Neutrophil (primary cell): ENCODE measurements around the gene CACNA1C.

Experiments used
- H3K27ac ChIP-seq: fragments of 200-600 bp; sonication (generic); 2 replicates; pipeline ENCODE4 v1.5.1; 2016; ENCODE audit warnings: mild to moderate bottlenecking, moderate library complexity
- H3K27me3 ChIP-seq: fragments of 200-600 bp; sonication (generic); 2 replicates; pipeline ENCODE4 v1.6.0; 2016; ENCODE audit warnings: mild to moderate bottlenecking
- H3K36me3 ChIP-seq: fragments of 200-600 bp; sonication (generic); 2 replicates; pipeline ENCODE4 v1.5.1; 2017
- H3K4me1 ChIP-seq, 2 experiments: fragments of 200-600 bp in 1 of 2; sonication (generic) in 1 of 2; 1 replicate in 1 of 2; 2 replicates in 1 of 2; pipeline versions ENCODE4 v1.5.1 to v1.6.1; 2013 to 2016; ENCODE audit warnings: low read depth in 1 of 2, low read length in 1 of 2, mild to moderate bottlenecking in 1 of 2, moderate library complexity in 1 of 2; ENCODE audit not compliant: control insufficient read depth in 1 of 2, insufficient read depth in 1 of 2
- H3K4me3 ChIP-seq, 2 experiments: fragments of 200-600 bp in 1 of 2; sonication (generic) in 1 of 2; 1 replicate in 1 of 2; 2 replicates in 1 of 2; pipeline ENCODE4 v1.5.1; 2013 to 2016; ENCODE audit warnings: low read depth in 1 of 2, low read length in 1 of 2, mild to moderate bottlenecking in 1 of 2, moderate library complexity in 1 of 2
- H3K9me3 ChIP-seq: fragments of 200-600 bp; sonication (generic); 2 replicates; pipeline ENCODE4 v1.5.1; 2016
- CTCF ChIP-seq: fragments of 200-600 bp; sonication (generic); IDR thresholded peaks from 2 replicates; pipeline ENCODE4 v1.5.1; 2016; ENCODE audit warnings: antibody characterized with exemption

CACNA1C gene

GRCh38 chr12:2380946-2381345, 328.2 kb downstream of the CACNA1C start:
- Histone ChIP-seq H3K27me3 (no peaks in the 10 kb centered on the region), H3K36me3 (no peaks in the 10 kb centered on the region), H3K4me1 (no peaks in the 10 kb centered on the region), H3K9me3 (no peaks in the 10 kb centered on the region), H3K4me3 (no peak overlapping the region), H3K27ac (no peak overlapping the region)
- no peak for TF ChIP-seq CTCF

- Histone ChIP-seq H3K27me3 (no peaks in the 10 kb centered on the region), H3K4me1 (no peaks in the 10 kb centered on the region), H3K4me3 (no peak overlapping the region), H3K36me3 (no peaks in the 10 kb centered on the region), H3K9me3 (no peaks in the 10 kb centered on the region), H3K27ac (no peak overlapping the region)
- no peak for TF ChIP-seq CTCF
Measured at GRCh38 chr12:2382370-2383155, 329.8 kb downstream of the CACNA1C start.

- Histone ChIP-seq H3K4me3 (no peak overlapping the region), H3K27me3 (no peaks in the 10 kb centered on the region), H3K9me3 (no peaks in the 10 kb centered on the region), H3K27ac (no peak overlapping the region), H3K36me3 (no peaks in the 10 kb centered on the region), H3K4me1 (no peaks in the 10 kb centered on the region)
- TF ChIP-seq CTCF, result no peak
Measured at GRCh38 chr12:2383325-2384028, 330.7 kb downstream of the CACNA1C start.

- no peak overlapping the region for H3K27ac ChIP-seq
- TF ChIP-seq CTCF, result no peak
- H3K9me3 ChIP-seq, result no peaks in the 10 kb centered on the region
Measured at GRCh38 chr12:2384029-2384386, 331.2 kb downstream of the CACNA1C start.

GRCh38 chr12:2384533-2385351, 332.0 kb downstream of the CACNA1C start:
- no peak for TF ChIP-seq CTCF
- Histone ChIP-seq H3K27ac (no peak overlapping the region), H3K36me3 (no peaks in the 10 kb centered on the region), H3K4me1 (no peaks in the 10 kb centered on the region), H3K4me3 (no peak overlapping the region), H3K27me3 (no peaks in the 10 kb centered on the region), H3K9me3 (no peaks in the 10 kb centered on the region)

More at GRCh38 chr12:2384029-2384386, 331.2 kb downstream of the CACNA1C start:
- Histone ChIP-seq H3K27me3 (no peaks in the 10 kb centered on the region), H3K4me1 (no peaks in the 10 kb centered on the region), H3K4me3 (no peak overlapping the region), H3K36me3 (no peaks in the 10 kb centered on the region)
